Measurements from ENCODE around the gene GNE. TPM values are rescaled to one million over a fixed set of nuclear protein-coding genes. Genes with fewer than 3 reads are reported as not detected.

GNE gene
- total and polyA plus RNA-seq, 9 of the 15 experiments (the other 6 are each of a cell fraction or from before 2014, with no cell fraction given), result 5.1 to 18.6 (median 12.0) TPM

- no peak for TF ChIP-seq ZNF318 (IDR thresholded peaks at IDR 0.05; ENCODE audit: borderline replicate concordance in 1 of 2, low read depth in 1 of 2)
Observed at GRCh38 chr9:36169708-36170107, 88.5 kb downstream of the GNE start (continued).

- Histone ChIP-seq H3K27me3 (ENCODE audit: control insufficient read depth in 2 of 2, insufficient read depth in 2 of 2, low read length in 2 of 2) (peaks cover 0 to 15% of the 10 kb centered on the region in 2 experiments; a peak in 2 of 5 replicates), H4K20me1 (replicated peaks; ENCODE audit: control insufficient read depth, insufficient read depth, low read length) (no peaks in the 10 kb centered on the region), H3K36me3 (ENCODE audit: control insufficient read depth, insufficient read depth, low read length) (no peaks in the 10 kb centered on the region), H3K9me3 (replicated peaks; ENCODE audit: control insufficient read depth, insufficient read depth, low read depth, low read length) (no peaks in the 10 kb centered on the region), H3K9ac (ENCODE audit: insufficient read depth in 1 of 2, low read depth in 2 of 2, low read length in 2 of 2) (no peak within 1 kb of the TSS), H3K27ac (ENCODE audit: extremely low read depth, low read depth, low read length) (no peak within 1 kb of the TSS), H3K79me2 (ENCODE audit: control insufficient read depth, insufficient read depth, low read length) (no peaks in the 10 kb centered on the region), H3K4me3 (no peak within 1 kb of the TSS), H3K4me2 (ENCODE audit: insufficient read depth, low read length) (no peak within 1 kb of the TSS), H2AFZ (ENCODE audit: low read depth, low read length) (no peak within 1 kb of the TSS), H3K4me1 (replicated peaks in 1 of 2; ENCODE audit: control insufficient read depth in 2 of 2, insufficient read depth in 2 of 2, low read length in 2 of 2) (peaks cover 5 to 16% of the 10 kb centered on the region in 2 experiments; a peak in 4 of 5 replicates), H3K9me1 (ENCODE audit: control insufficient read depth, insufficient read depth, low read length) (no peaks in the 10 kb centered on the region)
- CTCF ChIA-PET (ENCODE audit: low intra/inter-chr PET ratio), result no interaction called here
- intact Hi-C loops (cut with micrococcal nuclease), result loop anchor here (5.0 kb wide), 2 partner anchors 147 to 212 kb away; partner anchors contain the start of gene OR2S2
- no peak for FAIRE-seq
- in situ Hi-C loops (cut with MboI), result loop anchor here (5.0 kb wide), 1 partner anchor 67 kb away; no protein-coding TSS in a partner anchor
- ATAC-seq, result peak; percentile 51
- peak in 1 of 4 experiments; percentile 26 for DNase-seq (ENCODE audit: extremely low read depth in 1 of 4, low spot score in 3 of 4)
- 16% methylated on average over 6 of the region's 6 CpGs for WGBS (ENCODE audit: insufficient coverage, low coverage, missing lambda C conversion rate)
- POLR2A ChIA-PET, result interaction anchor here (0.9 kb wide), 1 partner anchor 17 kb away, joined by 3 read pairs; no protein-coding TSS in a partner anchor
- no TSS peak for BruUV-seq (replicated peaks)
- TF ChIP-seq ZFP1 (CRISPR knock-in tag; IDR thresholded peaks at IDR 0.05), result no peak
- TF ChIP-seq ATF3 (IDR thresholded peaks at IDR 0.05), result peak; percentile 83
- no peak for TF ChIP-seq ATF3 (CRISPR knock-in tag; conservative IDR thresholded peaks at IDR 0.05)
- TF ChIP-seq CGGBP1 (CRISPR knock-in tag; IDR thresholded peaks at IDR 0.05), result no peak
- no peak for TF ChIP-seq SRSF7 (optimal IDR thresholded peaks at IDR 0.05; ENCODE audit: low read depth, low read length)
- TF ChIP-seq ZNF212 (CRISPR knock-in tag; IDR thresholded peaks at IDR 0.05), result no peak
- TF ChIP-seq RB1 (IDR thresholded peaks at IDR 0.05; ENCODE audit: low read depth), result no peak
- TF ChIP-seq CC2D1A (IDR thresholded peaks at IDR 0.05), result no peak
- TF ChIP-seq CCNT2 (IDR thresholded peaks at IDR 0.05; ENCODE audit: borderline replicate concordance, extremely low read depth, insufficient read length, low read depth, low read length), result no peak
- no peak for TF ChIP-seq FOXM1 (IDR thresholded peaks at IDR 0.05; ENCODE audit: low read depth)
- TF ChIP-seq FOXM1 (CRISPR knock-in tag; IDR thresholded peaks at IDR 0.05; ENCODE audit: low read depth), result no peak
Observed at GRCh38 chr9:36169166-36169565, 89.1 kb downstream of the GNE start, which contains the start of gene CCIN. TSS of gene CCIN (plus strand) at chr9:36169388. CDS start at chr9:36169503, 115 bp downstream.

Measured in K562 (cell line).